ENCODE data around the gene VSTM4.

The VSTM4 gene

DNA sequence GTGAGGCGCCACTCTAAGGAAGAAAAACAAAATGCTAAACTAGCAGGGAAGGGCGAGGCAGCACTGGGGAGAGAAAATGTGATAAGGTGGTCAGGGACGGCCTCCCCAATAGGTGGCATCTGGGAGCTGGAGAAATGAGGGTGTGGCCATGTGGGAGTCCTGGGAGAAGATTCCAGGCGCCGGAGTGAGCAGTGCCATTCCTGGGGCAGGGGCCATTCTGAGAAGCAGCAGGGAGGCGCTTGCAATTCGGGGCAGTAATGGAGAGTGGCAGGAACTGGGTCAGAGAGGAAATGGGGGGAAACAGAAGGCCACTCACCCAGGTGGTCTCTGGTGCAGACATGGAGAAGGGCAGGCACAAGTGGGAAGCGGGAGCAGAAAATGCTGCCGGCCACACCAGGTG, 113.9 kb downstream of the VSTM4 start:
- no peak for DNase-seq

DNA sequence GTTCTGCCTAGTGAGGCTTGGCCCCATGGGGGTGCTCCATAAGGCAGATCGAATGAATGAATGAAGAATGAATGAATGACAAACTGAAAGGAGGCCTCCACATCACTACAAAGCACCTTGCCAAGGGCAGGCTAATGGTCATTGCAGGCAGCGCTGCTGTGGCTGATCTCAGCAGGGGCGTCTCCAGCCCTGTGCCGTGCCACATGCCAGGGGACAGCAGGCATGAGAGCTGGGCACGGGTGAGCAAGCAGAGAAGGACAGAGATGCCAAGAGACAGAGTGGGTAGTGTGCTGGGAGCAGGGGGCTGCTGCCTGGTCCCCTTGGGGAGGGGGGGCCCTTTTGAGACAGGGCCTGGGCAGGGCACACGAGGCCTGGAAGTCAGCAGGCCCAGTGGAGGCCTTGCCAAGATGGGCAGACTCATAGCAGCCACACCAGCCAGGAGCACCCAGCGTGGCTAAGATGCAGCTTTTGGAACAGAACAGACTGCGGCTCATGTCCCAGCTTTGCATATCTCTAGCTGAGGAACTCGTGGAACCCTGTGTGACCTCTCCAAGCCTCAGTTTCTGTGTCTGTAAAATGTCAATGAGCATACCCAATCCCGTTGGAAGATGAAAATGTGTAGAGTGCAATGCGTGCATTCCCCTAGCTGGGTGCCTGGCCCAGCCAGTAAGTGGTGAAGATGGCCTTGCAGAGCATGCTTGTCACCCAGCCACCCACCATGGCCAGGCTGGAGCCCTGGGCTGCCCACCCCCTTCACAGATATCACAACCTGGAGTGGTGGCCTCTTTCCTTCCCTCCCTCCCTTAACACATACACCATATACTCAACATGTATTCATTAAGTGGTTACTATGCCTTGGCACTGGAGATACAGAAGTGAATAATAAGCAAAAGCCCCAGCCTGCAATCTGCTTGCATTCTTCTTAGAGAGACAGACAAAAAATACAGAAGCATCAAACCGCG, 114.6 kb downstream of the VSTM4 start:
- no peak for DNase-seq

DNA sequence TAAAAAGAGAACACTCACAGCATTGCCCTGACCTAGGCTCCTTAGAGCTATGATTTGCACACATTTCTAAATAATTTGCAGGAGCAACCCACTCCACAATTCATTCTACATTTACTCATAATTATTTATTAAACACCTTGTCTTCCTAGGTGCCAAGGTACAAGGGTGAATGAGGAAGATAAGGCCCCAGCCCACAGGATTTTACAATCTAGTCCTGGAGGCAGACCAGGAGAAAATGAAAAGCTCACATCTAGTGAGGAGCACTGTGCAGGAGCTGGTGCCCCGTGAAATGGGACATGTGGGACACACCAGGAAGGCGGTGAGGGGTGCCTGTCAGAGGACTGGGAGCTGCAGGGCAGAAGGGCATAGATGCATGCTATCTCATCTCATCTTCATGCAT, 116.0 kb downstream of the VSTM4 start:
- no peak for DNase-seq

DNA sequence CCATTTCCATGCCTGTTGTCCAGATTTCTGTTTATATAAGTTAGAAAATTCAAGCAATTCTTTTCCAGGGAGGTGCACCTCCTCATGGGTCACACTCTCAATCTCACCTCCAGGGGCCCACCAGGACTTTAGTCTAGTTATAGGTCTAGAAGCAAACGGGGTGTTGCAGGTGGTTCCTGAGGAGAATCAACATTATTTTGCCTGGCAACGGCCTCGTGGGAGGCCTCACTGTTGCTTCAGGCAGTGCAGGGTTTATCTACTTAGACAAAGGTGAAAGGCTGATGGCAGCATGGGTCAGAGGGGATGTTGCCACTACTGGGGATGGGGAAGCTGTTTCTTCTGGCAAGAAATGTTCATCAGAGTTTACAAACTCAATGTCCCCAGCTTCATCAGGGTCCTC, 119.0 kb downstream of the VSTM4 start:
- DNase-seq = no peak

DNA sequence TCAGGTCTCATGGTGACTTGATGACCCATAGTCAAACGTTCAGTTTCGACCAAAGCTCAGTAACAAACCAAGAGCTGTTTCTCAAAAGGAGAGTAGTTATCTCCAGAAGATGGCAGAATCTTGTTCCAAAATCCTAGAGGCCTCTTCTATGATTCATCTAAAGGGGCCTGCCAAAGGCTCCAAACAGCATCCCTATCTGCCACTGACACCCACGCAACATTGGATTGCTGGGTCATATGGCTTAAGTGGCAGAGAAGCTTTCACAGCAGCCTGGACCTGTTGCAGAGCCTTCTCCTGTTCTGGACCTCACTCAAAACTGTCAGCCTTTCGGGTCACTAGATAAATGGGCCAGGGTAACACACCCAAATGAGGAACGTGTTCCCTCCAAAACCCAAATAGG, 121.7 kb downstream of the VSTM4 start:
- DNase-seq = no peak

DNA sequence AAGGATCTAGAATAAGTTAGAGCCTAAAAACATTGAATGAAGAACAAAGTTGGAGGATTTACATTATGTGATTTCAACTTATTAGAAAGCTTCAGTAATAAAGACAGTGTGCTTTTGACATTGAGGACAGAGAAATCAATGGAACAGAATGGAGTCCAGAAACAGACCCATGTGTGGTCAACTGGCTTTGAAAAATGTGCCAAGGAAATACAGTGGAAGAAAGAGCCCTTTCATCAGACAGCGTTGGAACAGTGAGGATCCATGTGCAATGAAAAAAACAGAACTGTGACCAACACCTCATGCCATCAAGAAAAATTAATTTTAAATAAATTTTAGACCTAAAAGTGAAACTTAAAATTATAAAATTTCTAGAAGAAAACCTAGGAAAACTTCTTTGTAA, 125.1 kb downstream of the VSTM4 start:
- no peak for DNase-seq

DNA sequence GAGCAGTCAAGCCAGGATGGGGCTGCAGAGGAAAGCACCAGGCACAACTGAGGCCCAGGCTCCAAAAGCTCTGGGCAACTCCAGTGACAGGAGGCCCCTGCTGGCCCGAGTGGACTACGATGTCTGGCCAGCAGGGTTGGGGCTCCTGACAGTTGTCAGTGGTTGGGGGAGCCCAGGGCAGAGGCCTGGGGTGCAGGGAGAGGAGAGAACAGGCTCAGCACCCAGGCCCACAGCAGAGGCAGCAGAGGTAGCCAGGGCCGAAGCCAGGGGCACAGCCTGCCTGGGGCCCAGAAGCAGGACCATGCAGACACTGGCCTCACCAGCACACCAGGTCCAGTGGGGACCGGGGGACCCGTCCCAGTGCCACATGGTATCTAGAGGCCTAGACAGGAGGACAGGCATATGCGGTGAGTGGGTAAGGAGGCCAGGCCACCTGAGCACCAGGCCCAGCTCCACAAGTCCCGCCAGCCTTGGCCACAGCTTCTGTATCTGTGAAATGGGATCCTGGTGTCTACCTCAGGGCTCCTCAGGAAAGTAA, 129.6 kb downstream of the VSTM4 start:
- DNase-seq = no peak

DNA sequence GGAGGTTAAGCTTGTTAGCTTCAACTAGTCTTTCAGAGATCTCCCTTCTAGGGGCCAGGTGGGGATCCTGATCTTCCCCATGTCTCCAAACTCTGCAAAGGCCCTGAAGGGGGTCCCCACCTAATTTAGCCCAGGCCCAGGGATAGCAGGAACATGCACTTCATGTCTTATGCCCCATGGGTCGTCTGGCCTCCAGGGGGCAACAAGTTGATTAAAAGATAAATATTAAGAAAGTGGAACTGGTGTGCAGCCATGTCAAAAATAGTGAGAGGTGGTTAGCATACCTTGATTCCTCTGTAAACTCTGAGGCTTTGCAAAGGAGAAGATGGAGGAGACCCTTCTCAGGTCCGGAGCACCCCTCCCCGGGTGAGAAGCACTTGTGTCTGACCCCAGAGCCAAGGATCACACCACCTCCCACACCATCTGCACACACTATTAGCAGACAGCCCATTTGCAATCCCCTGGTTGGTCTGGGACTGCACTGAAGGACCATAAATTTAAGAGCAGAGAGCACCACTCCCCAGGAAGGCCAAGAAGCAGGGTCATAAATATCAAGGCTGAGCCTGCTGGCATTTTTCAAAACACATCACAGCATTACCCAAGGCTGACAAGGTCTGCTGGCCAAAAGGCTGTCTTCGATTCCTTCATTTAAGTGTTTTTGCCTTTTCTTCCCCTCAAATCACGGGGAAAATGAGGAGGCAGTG, 131.5 kb downstream of the VSTM4 start:
- no peak for DNase-seq

DNA sequence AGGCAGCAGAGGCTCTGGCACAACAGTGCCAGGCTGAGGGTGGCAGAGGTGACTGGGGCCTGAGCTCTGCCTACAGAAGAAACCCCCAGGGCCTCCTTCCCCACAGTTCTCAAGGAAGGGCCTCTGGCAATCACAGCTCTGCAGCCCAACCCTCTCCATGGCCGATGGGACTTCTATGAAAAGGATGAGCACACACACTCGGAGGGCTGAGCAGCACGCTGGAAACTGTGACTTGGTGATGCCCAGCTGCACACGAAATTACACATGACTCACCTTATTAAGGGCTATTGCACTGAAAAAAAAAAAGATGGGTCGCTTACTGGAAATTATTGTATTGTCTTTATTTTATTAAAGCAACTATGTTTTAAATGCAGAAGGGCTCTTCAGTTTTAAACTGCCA, 132.7 kb downstream of the VSTM4 start:
- no peak for DNase-seq

DNA sequence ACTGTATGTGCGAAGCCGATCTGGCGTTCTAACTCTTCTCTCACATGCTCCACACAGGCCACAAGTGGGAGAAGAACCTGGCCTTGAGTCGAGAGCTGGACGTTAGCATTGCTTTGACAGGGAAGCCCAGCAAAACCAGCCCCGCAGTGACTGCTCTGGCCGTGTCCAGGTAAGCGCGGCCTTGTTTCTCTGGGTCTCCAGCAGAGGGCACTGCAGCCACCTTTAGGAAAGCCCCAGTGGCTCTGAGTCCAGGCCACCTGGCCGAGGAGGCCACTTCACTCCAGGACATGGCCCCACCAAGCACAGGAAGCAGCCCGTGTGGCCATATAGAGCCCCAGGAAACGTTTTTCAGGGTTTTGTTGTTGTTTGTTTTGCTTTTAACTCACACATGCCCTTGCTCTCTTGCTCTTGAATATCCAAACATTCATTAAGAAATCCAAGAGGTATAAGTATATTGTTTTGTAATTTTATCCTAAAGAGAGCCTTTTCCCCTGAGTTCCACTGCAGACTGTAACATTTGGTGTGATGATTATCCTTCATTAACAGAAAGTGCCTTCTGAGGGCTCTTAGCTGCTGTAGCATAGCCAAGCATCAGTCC, 133.9 kb downstream of the VSTM4 start:
- DNase-seq = peak; percentile 58

DNA sequence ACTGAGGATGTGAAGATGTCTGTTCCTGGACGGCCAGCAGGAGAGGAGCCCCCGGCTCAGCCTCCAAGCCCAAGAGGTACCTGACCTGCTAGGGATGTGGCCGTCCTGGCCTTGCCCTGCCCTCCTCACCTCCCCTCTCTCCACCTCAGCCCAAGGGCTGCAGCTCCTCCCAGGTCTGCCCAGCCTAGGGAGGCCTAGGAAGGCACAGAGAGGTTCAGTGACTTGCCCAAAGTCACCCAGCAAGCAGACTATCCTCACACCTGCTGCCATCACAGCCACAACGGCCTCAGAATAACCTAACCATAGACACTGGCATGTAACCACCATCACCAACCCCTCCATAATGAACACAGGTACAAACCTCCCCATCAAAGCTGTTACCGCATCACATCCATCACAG, 137.0 kb downstream of the VSTM4 start:
- DNase-seq = no peak

DNA sequence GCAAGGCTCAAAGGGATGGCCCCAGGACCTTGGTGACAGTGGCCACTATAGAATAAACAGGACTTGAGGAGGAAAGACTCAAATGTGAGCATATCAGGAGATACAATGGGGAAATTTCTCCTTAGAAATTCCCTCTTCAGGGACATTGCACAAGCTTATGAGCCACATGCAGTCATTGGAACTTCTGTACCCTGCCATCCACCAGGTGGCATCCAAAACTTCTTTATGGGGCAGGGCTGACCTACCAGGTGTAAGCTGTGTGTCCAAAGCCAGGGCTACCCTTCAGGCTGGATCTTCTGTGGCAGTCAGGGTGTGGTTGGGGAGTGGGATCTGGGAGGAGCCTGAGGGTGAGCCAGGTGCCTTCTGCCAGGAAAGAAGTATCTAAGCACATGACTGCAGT, 139.1 kb downstream of the VSTM4 start:
- DNase-seq = peak; percentile 32

DNA sequence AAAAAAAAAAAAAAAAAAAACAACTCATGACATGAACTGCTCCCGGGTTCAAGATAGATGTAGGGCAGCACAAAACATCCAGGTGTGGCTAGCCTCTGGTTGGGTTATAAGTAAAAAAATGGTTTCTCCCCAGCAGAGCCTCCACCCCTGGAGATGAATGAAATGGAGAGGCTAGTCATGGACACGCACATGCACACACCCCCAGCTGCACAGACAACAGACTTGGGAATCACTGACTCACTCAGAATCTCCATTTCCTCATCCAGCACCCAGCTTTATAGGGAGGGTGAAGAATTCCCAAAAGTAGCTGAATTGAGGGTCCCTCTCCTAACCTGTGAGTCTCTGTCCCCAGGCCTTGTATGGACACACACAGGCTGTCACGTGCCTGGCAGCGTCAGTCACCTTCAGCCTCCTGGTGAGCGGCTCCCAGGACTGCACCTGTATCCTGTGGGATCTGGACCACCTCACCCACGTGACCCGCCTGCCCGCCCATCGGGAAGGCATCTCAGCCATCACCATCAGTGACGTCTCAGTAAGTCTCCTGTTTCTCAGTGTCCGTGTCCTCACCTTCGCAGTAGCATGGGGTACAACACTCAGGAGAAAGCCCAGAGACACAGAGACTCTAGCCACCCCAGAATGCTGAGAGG, 140.7 kb downstream of the VSTM4 start:
- no peak for DNase-seq

DNA sequence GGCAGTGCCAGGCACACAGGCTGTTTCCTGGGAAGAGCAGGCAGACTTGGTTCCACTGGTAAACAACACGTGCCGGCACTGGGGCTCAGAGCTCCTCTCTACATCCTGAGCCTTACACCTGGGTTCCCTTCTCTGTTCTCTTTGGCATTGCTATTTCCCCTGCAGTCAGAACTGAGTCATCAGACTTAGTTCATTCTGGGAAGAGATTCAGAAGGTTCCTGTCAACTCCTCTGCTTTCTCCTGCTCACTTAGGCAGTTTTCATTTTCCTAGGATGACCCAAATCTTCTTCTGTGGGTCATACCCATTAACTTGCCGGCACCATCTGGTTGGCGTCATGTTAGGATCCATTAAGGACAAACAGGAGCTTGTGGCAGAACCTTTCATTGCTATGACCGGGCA, 142.3 kb downstream of the VSTM4 start:
- DNase-seq = no peak

DNA sequence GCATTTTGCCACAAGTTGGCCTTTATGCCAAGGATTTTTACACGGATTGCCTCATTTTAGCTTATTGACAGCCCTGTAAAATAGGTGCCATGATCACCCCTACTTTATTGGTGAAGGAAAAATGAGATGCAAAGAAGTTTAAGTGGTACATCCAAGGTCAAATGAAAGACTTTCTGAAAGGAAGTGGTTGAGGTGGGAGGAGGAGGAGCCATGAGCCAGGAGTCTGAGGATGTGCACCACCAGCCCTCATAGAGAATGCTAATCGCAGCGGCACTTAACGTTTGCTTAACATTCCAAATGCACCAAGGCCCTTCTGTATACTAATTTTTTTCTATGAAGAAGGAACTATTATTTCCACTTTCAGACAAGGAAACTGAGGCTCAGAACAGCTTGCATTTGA, 144.7 kb downstream of the VSTM4 start:
- no peak for DNase-seq

DNA sequence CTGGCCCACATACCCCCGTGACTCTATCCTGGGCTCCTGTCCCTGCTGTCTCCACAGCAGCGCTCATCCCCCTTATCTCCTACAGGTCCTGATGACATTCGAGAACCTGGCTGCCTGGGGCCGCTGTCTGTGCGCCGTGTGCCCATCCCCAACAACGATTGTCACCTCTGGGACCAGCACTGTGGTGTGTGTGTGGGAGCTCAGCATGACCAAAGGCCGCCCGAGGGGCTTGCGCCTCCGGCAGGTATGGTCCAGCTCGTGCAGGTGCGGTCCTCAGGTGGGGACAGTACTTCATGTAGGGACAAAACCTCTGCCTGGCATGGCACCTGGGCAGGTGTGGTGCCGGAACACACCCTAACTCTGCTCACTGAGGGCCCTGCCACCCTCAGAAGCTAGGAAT, 145.3 kb downstream of the VSTM4 start:
- DNase-seq = no peak

DNA sequence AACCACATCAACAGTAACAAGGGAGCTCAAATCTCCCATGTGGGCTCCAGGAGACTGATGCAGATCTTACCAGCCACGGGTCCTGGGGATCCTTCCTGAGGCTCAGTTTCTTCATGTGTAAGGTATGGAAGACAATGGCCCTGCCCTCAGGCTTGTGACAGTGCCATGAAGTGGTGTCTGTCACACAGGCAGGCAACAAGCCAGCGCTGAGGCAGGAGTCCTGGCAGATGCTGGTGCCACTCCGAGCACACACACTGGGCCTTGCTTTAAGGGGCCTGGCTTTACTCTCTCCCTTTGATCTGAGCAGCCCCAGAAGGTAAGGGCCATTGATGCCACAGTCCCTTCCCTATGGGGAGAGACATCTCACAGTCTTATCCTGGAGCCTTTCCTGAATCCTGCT, 147.3 kb downstream of the VSTM4 start:
- DNase-seq = no peak

DNA sequence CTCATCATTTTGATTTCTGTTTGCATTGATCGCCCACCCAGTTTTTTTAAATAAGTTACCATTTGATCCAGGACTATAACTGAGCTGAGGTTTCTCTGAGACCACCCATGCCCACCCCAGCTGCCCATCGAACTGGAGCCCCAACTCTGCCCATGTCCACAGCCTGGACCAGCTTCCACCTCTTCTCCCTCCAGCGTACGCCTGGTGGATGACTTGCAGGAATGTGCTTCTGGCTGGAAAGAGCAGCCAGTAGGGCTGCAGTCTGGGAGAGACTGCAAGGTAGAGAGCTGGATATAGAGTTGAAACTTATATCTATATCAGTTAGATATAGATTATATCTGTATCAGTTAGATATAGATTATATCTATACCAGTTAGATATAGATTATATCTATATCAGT, 149.9 kb downstream of the VSTM4 start:
- DNase-seq = no peak

All from activated CD4-positive, alpha-beta T cell treated with anti-CD3 and anti-CD28 coated beads, Interleukin-2, Interleukin-6, amounts not matched to agents 100 ng/mL and 50 ng/mL, durations not matched to agents 16 hours and 8 hours (primary cell).